Panc1 (cell line): Measurements from ENCODE around the gene SHISA9. TPM values are rescaled to one million over a fixed set of nuclear protein-coding genes. Genes with fewer than 3 reads are reported as not detected.

Experiments
- ATAC-seq: fragments of 200-7000 bp; cut with Tn5 transposase; 2 replicates; pipeline ENCODE4 v1.9.1; 2020; ENCODE audit warnings: mild to moderate bottlenecking, moderate library complexity
- BruUV-seq: library from RNA; stranded (reverse); fragments of 400-500 nt; replicated peaks from 2 replicates; lab custom pipeline; 2021; lab: Mats Ljungman, UMichigan
- CTCF ChIA-PET: fragments of 300-600 bp; sonication (Branson Sonifier 250); formaldehyde crosslinking; loops from one replicate; lab custom pipeline; 2022; ENCODE audit warnings: antibody characterized with exemption; lab: Charles Lee
- POLR2A ChIA-PET: fragments of 300-600 bp; sonication (Branson Sonifier 250); formaldehyde crosslinking; loops from one replicate; lab custom pipeline; 2022; ENCODE audit warnings: antibody characterized with exemption; lab: Charles Lee
- DNase-seq: peaks from one replicate; pipeline ENCODE4 v3.0.0-alpha.2; 2010; ENCODE audit warnings: low read depth, low spot score
- H3K27ac ChIP-seq: 2 replicates; pipeline ENCODE4 v1.5.1; 2011; ENCODE audit warnings: mild to moderate bottlenecking, low read length, inconsistent platforms
- H3K27me3 ChIP-seq: fragments of 200-500 bp; sonication (Bioruptor generic); 2 replicates; pipeline ENCODE4 v1.6.0; 2014; ENCODE audit warnings: low read length, inconsistent platforms; ENCODE audit not compliant: control insufficient read depth, insufficient read depth
- H3K36me3 ChIP-seq: fragments of 200-500 bp; sonication (Bioruptor generic); 2 replicates; pipeline ENCODE4 v1.5.1; 2014; ENCODE audit warnings: inconsistent platforms, mild to moderate bottlenecking, low read length, moderate library complexity; ENCODE audit not compliant: control insufficient read depth, insufficient read depth
- H3K4me1 ChIP-seq: 2 replicates; pipeline ENCODE4 v1.5.1; 2011; ENCODE audit warnings: inconsistent platforms, mild to moderate bottlenecking, low read length, moderate library complexity; ENCODE audit not compliant: control insufficient read depth, insufficient read depth
- H3K4me3 ChIP-seq, 2 experiments: 2 replicates each; pipeline ENCODE4 v1.5.1; 2011 to 2012; ENCODE audit warnings: low read depth in 2 of 2, low read length in 2 of 2, mild to moderate bottlenecking in 2 of 2, inconsistent platforms in 1 of 2, moderate library complexity in 1 of 2
- H3K9me3 ChIP-seq: fragments of 200-500 bp; sonication (Bioruptor generic); 2 replicates; pipeline ENCODE4 v1.5.1; 2014; ENCODE audit warnings: low read depth, mild to moderate bottlenecking, inconsistent platforms, low read length, moderate library complexity; ENCODE audit not compliant: control insufficient read depth, insufficient read depth
- CTCF ChIP-seq: fragments of 450-650 bp; IDR thresholded peaks from 2 replicates; pipeline ENCODE4 v1.5.1; 2017; ENCODE audit warnings: mild to moderate bottlenecking
- POLR2AphosphoS5 ChIP-seq: IDR thresholded peaks from 2 replicates; pipeline ENCODE4 v1.6.1; 2012; ENCODE audit warnings: mild to moderate bottlenecking, low read depth, low read length, moderate library complexity
- REST ChIP-seq, 2 experiments: IDR thresholded peaks; 2 replicates each; pipeline ENCODE4 v1.6.1; 2011 to 2012; ENCODE audit warnings: low read depth in 2 of 2, control low read depth in 1 of 2, low read length in 1 of 2, mild to moderate bottlenecking in 1 of 2, moderate library complexity in 1 of 2; ENCODE audit not compliant: insufficient read depth in 1 of 2
- SIN3A ChIP-seq: IDR thresholded peaks from 2 replicates; pipeline ENCODE4 v1.6.1; 2012; ENCODE audit warnings: low read depth, mild to moderate bottlenecking, low read length, moderate library complexity, borderline replicate concordance; ENCODE audit not compliant: insufficient read depth
- TCF7L2 ChIP-seq: IDR thresholded peaks from 2 replicates; pipeline ENCODE4 v1.6.1; 2011; ENCODE audit warnings: mild to moderate bottlenecking, low read depth, low read length, inconsistent platforms
- in situ Hi-C: cut with HindIII; loops from 2 replicates; pipeline ENCODE4 v1.10.0; 2016; ENCODE audit warnings: low sequenced_read_pairs, low pct_unique_long_range_greater_than_20kb
- intact Hi-C: fragments of 100-400 bp; cut with micrococcal nuclease; formaldehyde crosslinking; loops from one replicate; pipeline ENCODE4 v1.10.0; 2022; ENCODE audit not compliant: unreplicated experiment
- total RNA-seq: library from RNA; stranded (reverse); gene quantifications from one replicate; pipeline ENCODE4 v1.2.1, GENCODE V29; 2021; ENCODE audit not compliant: unreplicated experiment

SHISA9 gene
- total RNA-seq, 1 experiment from 2014 or later: 0.10 TPM

GRCh38 chr16:13081825-13082331 lies 180.5 kb downstream of the SHISA9 start:
- DNase-seq (no peak), ATAC-seq (no peak)
- no peak overlapping the region for H3K4me3 ChIP-seq
- no TSS peak for BruUV-seq
- no peaks in the 10 kb centered on the region for H3K9me3 ChIP-seq
- TF ChIP-seq TCF7L2 (no peak), POLR2AphosphoS5 (no peak), CTCF (no peak), SIN3A (no peak), REST (IDR thresholded peaks at IDR 0.05; ENCODE audit: insufficient read depth in 1 of 2, low read depth in 2 of 2, low read length in 1 of 2) (no peak)
- intact Hi-C loops (no loop called here), in situ Hi-C loops (no loop called here)
- H3K36me3 ChIP-seq: no peaks in the 10 kb centered on the region
- H3K27ac ChIP-seq: no peak overlapping the region
- ChIA-PET POLR2A (no interaction called here), CTCF (no interaction called here)
- H3K27me3 ChIP-seq: no peaks in the 10 kb centered on the region
- H3K4me1 ChIP-seq: no peaks in the 10 kb centered on the region

- DNase-seq: no peak
- H3K4me3 ChIP-seq: no peak overlapping the region
- POLR2A ChIA-PET: no interaction called here
- intact Hi-C loops (no loop called here), in situ Hi-C loops (no loop called here)
- H3K36me3 ChIP-seq: no peaks in the 10 kb centered on the region
- TF ChIP-seq TCF7L2: no peak
- no peak for TF ChIP-seq CTCF
- TF ChIP-seq SIN3A: no peak
- no peak for TF ChIP-seq POLR2AphosphoS5
- no peak for TF ChIP-seq REST (IDR thresholded peaks at IDR 0.05; ENCODE audit: insufficient read depth in 1 of 2, low read depth in 2 of 2, low read length in 1 of 2)
- no peak for ATAC-seq
- no peaks in the 10 kb centered on the region for H3K27me3 ChIP-seq
- H3K4me1 ChIP-seq: no peaks in the 10 kb centered on the region
- BruUV-seq: no TSS peak
- no peak overlapping the region for H3K27ac ChIP-seq
- no peaks in the 10 kb centered on the region for H3K9me3 ChIP-seq
- CTCF ChIA-PET: no interaction called here
Measured at GRCh38 chr16:13083681-13084080, 182.3 kb downstream of the SHISA9 start.
